ENCODE data around the gene RAB11A. TPM values are rescaled to one million over a fixed set of nuclear protein-coding genes. Genes with fewer than 3 reads are reported as not detected.

Gene RAB11A
- total and polyA plus RNA-seq, 9 of the 15 experiments (the other 6 are each of a cell fraction or from before 2014, with no cell fraction given), result 129 to 369 (median 245) TPM

DNA sequence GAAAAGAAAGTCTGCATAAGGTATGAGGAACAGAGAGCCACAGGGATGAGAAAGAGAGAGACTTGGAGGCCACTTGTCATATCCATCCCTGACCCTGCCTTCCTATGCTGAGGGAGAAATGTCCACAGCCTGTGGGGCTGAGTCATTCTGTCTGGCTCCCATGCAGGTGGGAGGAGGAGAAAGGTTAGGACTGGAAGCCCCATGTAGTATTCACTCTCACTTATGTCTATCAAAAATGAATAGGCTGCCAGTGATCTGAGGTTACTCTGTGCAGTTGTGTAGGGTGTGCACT is 71.3 kb downstream of the RAB11A start (continued):
- TF ChIP-seq, protein P1, sequence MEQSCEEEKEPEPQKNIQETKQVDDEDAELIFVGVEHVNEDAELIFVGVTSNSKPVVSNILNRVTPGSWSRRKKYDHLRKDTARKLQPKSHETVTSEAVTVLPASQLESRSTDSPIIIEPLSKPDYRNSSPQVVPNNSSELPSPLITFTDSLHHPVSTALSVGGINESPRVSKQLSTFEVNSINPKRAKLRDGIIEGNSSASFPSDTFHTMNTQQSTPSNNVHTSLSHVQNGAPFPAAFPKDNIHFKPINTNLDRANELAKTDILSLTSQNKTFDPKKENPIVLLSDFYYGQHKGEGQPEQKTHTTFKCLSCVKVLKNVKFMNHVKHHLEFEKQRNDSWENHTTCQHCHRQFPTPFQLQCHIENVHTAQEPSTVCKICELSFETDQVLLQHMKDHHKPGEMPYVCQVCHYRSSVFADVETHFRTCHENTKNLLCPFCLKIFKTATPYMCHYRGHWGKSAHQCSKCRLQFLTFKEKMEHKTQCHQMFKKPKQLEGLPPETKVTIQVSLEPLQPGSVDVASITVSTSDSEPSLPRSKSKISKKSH (CRISPR knock-in tag; IDR thresholded peaks at IDR 0.05), result no peak
- peak; percentile 35; the same call in 1 of the 2 replicates for TF ChIP-seq C11orf30 (IDR thresholded peaks at IDR 0.05; ENCODE audit: low read depth)
- TF ChIP-seq MXI1 (IDR thresholded peaks at IDR 0.05; ENCODE audit: low read depth, low read length), result no peak
- TF ChIP-seq, protein P2, sequence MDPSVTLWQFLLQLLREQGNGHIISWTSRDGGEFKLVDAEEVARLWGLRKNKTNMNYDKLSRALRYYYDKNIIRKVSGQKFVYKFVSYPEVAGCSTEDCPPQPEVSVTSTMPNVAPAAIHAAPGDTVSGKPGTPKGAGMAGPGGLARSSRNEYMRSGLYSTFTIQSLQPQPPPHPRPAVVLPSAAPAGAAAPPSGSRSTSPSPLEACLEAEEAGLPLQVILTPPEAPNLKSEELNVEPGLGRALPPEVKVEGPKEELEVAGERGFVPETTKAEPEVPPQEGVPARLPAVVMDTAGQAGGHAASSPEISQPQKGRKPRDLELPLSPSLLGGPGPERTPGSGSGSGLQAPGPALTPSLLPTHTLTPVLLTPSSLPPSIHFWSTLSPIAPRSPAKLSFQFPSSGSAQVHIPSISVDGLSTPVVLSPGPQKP (CRISPR knock-in tag; IDR thresholded peaks at IDR 0.05), result no peak
- TF ChIP-seq HDAC8 (tag; IDR thresholded peaks at IDR 0.05), result no peak
- peak; percentile 42; the same call in 1 of the 2 replicates for TF ChIP-seq NFE2 (IDR thresholded peaks at IDR 0.05; ENCODE audit: low read depth)
- TF ChIP-seq ZNF324 (CRISPR knock-in tag; IDR thresholded peaks at IDR 0.05), result no peak
- TF ChIP-seq MCM5 (IDR thresholded peaks at IDR 0.05; ENCODE audit: low read depth), result no peak
- TF ChIP-seq TCF3 (CRISPR knock-in tag; IDR thresholded peaks at IDR 0.05), result no peak
- TF ChIP-seq, protein P3, sequence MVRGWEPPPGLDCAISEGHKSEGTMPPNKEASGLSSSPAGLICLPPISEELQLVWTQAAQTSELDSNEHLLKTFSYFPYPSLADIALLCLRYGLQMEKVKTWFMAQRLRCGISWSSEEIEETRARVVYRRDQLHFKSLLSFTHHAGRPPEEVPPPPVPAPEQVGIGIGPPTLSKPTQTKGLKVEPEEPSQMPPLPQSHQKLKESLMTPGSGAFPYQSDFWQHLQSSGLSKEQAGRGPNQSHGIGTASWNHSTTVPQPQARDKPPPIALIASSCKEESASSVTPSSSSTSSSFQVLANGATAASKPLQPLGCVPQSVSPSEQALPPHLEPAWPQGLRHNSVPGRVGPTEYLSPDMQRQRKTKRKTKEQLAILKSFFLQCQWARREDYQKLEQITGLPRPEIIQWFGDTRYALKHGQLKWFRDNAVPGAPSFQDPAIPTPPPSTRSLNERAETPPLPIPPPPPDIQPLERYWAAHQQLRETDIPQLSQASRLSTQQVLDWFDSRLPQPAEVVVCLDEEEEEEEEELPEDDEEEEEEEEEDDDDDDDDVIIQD (CRISPR knock-in tag; IDR thresholded peaks at IDR 0.05), result no peak
- TF ChIP-seq MAFK (IDR thresholded peaks at IDR 0.05; ENCODE audit: low read length), result 0 out of 2 replicates have a peak, but pooled peaks have one; percentile 15
- TF ChIP-seq NFIC (IDR thresholded peaks at IDR 0.05), result peak; percentile 18; the same call in 1 of the 2 replicates
- no peak for TF ChIP-seq RBM39 (optimal IDR thresholded peaks at IDR 0.05; ENCODE audit: low read depth, low read length)
- TF ChIP-seq, protein P4, sequence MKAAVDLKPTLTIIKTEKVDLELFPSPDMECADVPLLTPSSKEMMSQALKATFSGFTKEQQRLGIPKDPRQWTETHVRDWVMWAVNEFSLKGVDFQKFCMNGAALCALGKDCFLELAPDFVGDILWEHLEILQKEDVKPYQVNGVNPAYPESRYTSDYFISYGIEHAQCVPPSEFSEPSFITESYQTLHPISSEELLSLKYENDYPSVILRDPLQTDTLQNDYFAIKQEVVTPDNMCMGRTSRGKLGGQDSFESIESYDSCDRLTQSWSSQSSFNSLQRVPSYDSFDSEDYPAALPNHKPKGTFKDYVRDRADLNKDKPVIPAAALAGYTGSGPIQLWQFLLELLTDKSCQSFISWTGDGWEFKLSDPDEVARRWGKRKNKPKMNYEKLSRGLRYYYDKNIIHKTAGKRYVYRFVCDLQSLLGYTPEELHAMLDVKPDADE (conservative IDR thresholded peaks at IDR 0.05; ENCODE audit: control insufficient read depth, low read depth, low read length), result no peak
- TF ChIP-seq YY1 (IDR thresholded peaks at IDR 0.05; ENCODE audit: borderline replicate concordance in 1 of 3, control insufficient read depth in 1 of 3, extremely low read depth in 1 of 3, insufficient read depth in 3 of 3, insufficient read length in 1 of 3, insufficient replicate concordance in 2 of 3, low read depth in 1 of 3, low read length in 2 of 3), result no peak
- TF ChIP-seq, protein P5, sequence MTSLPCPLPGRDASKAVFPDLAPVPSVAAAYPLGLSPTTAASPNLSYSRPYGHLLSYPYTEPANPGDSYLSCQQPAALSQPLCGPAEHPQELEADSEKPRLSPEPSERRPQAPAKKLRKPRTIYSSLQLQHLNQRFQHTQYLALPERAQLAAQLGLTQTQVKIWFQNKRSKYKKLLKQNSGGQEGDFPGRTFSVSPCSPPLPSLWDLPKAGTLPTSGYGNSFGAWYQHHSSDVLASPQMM (CRISPR knock-in tag; IDR thresholded peaks at IDR 0.05), result no peak
- TF ChIP-seq KLF10 (CRISPR knock-in tag; IDR thresholded peaks at IDR 0.05), result no peak
- TF ChIP-seq RB1 (IDR thresholded peaks at IDR 0.05; ENCODE audit: low read depth), result no peak
- TF ChIP-seq MECOM (CRISPR knock-in tag; IDR thresholded peaks at IDR 0.05), result no peak
- no peak for TF ChIP-seq LCOR (CRISPR knock-in tag; IDR thresholded peaks at IDR 0.05)
- no peak for TF ChIP-seq BRF1 (IDR thresholded peaks at IDR 0.05; ENCODE audit: borderline replicate concordance, extremely low read depth, insufficient read length)
- TF ChIP-seq KAT2B (IDR thresholded peaks at IDR 0.05; ENCODE audit: low read depth, low read length), result no peak

All from K562 (cell line).